Daoy (cell line): ENCODE results near the gene LOC101059915. TPM values are rescaled to one million over a fixed set of nuclear protein-coding genes. Genes with fewer than 3 reads are reported as not detected.
"Not testable (repeated sequence)": the region's sequence is repeated elsewhere in the genome, so short reads cannot be mapped to it uniquely, and the experiment has no call there.

Source experiments
- DNase-seq: peaks from one replicate; pipeline ENCODE4 v3.0.0-alpha.2; 2015; ENCODE audit warnings: low read depth
- total RNA-seq: library from RNA; depleted of rRNA; stranded (reverse); fragments of >200 nt; shearing (Covaris generic); gene quantifications from 2 replicates; pipeline ENCODE4 v1.2.3, GENCODE V29; 2014; rRNA removed

Gene LOC101059915

DNA sequence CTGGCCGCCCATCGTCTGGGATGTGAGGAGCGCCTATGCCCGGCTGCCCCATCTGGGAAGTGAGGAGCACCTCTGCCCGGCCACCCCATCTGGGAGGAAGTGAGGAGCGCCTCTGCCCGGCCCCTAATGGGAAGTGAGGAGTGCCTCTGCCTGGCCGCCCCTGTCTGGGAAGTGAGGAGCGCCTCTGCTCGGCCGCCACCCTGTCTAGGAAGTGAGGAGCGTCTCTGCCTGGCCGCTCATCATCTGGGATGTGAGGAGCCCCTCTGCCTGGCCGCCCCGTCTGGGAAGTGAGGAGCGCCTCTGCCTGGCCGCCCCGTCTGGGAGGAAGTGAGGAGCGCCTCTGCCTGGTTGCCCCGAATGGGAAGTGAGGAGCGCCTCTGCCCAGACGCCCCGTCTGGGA, 8.3 kb downstream of the LOC101059915 start:
- DNase-seq, result not testable (repeated sequence)

- DNase-seq, result not testable (repeated sequence)
Observed at GRCh38 chrX:71676068-71676795, 8.9 kb downstream of the LOC101059915 start.

- not testable (repeated sequence) for DNase-seq
Observed at GRCh38 chrX:71677195-71677594, 9.8 kb downstream of the LOC101059915 start.

- no peak for DNase-seq
Observed at GRCh38 chrX:71679575-71680207, 12.3 kb downstream of the LOC101059915 start.

DNA sequence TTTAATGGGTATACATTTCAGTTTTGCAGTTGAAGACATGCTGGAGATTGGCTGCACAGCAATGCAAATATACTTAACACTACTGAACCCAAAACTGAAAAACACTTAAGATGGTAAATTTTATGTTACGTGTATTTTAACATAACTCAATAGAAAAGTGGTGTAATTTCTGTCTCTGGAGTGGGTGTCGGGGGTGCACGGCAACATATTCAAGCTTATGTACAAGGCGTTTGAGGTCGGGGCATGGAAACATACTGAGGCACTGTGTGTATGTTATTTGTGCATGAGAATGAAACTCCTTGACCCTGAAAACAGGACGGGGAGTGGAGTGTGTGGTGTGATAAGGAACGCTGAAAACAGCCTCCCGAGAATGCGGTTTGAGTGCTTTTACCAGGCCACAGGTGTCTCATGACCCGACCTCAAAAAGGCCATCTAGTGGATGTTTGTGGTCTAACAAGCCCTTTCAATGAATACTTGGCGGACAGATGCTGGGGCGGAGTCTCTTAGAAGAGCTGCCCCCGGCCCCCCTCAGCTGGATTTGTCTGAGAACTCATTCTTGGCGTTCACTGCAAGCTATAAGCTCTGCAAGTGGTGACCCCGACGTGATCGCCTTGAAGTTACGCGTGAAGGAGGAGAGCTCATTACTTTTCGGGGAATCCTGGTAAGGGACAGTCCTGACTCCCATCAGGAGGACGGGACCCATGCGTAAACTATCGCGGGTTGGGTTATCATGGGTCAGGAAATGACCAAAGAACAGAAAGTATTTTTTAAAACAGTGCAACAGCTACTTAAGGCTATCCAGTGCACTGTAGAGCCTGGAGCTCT, 29.5 kb downstream of the LOC101059915 start:
- not testable (repeated sequence) for DNase-seq

GRCh38 chrX:71697466-71698298, 30.3 kb downstream of the LOC101059915 start:
- not testable (repeated sequence) for DNase-seq

GRCh38 chrX:71698299-71699022, 31.1 kb downstream of the LOC101059915 start:
- not testable (repeated sequence) for DNase-seq

DNA sequence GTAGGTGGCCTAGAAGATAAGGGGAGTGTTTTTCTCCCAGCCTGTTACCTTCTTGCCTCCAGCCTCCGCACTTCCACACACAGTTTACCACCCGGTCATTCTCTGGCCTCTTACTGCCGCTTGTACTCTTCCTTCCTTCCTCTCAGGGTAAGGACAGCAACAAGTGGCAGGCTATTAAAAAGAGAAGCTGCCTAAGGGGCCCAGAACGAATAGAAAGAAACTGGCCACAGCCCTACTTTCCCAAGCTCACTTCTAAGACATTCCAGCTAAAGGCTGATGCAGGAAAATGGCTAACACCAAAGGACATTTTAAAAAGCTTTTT, 31.6 kb downstream of the LOC101059915 start:
- DNase-seq, result not testable (repeated sequence)

DNA sequence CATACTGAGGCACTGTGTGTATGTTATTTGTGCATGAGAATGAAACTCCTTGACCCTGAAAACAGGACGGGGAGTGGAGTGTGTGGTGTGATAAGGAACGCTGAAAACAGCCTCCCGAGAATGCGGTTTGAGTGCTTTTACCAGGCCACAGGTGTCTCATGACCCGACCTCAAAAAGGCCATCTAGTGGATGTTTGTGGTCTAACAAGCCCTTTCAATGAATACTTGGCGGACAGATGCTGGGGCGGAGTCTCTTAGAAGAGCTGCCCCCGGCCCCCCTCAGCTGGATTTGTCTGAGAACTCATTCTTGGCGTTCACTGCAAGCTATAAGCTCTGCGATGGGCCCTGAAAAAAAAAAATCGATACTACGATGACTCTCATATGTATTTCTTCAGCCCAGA, 35.5 kb downstream of the LOC101059915 start:
- DNase-seq, result not testable (repeated sequence)

GRCh38 chrX:71714064-71714463, 46.7 kb downstream of the LOC101059915 start:
- not testable (repeated sequence) for DNase-seq

DNA sequence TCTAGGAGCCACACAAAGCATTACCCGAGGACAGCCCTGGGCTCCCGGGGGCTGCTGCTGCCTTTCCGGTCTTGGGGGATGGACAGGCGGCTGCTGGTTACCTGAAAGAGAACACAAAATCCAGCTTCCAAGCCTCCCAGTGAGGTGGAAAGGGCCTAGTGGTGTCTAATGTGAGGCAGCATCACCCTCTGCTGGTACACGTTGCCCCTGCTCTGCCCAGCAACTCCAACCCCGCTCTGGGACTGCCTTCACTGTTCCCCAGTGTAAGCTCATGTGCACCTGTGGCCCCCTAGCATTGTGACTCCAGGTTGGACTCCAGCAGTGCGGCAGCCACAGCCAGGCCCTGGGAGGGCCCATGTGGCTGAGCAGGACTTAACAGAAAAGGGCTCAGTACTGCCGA, 48.2 kb downstream of the LOC101059915 start:
- DNase-seq, result not testable (repeated sequence)

GRCh38 chrX:71716323-71716722, 49.0 kb downstream of the LOC101059915 start:
- DNase-seq, result not testable (repeated sequence)

DNA sequence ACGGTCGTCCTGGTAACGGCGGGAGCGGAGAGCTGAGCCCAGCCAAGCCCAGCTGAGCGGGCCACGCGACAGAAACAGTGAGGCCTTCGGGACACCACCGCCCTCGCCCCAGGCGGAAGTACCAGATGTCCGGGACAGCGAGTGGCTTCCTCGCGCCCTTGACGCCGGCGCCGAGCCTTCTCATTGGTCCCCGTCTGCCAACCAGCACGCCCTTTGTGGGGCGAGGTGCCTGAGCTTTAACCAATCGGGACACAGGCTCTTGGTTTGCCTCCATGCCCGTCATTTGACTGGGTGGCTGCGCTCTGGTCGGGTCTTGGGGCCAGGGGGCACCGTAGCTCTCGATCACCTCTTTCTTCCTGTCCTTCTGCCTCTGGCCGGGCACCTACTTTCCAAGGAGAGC, 50.8 kb downstream of the LOC101059915 start, which contains the start of gene CXorf49:
CXorf49 (minus strand) TSS at position 101 of the 400 bp plus-strand sequence. CDS start 134 bp downstream, outside the sequence.
- not testable (repeated sequence) for DNase-seq

DNA sequence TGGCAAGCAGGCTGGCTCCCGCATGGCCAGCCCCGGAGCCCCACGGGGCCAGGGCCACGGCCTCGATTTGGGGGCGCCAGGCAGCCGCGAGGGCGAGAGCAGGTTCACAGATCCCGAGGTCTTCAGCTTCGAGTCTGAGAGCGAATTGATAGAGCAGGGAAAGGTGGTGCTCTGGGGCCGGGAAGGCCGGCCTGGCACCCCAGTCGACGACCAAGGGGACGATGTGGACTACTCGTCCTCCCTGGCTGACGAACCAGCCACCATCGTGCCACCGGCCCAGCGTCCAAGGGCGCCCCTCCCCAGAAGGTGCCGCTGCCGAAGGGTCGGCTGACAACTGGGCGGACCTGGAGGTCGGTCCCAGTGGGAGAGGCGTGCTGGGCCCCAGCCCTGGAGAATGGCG, 51.8 kb downstream of the LOC101059915 start:
- not testable (repeated sequence) for DNase-seq

DNA sequence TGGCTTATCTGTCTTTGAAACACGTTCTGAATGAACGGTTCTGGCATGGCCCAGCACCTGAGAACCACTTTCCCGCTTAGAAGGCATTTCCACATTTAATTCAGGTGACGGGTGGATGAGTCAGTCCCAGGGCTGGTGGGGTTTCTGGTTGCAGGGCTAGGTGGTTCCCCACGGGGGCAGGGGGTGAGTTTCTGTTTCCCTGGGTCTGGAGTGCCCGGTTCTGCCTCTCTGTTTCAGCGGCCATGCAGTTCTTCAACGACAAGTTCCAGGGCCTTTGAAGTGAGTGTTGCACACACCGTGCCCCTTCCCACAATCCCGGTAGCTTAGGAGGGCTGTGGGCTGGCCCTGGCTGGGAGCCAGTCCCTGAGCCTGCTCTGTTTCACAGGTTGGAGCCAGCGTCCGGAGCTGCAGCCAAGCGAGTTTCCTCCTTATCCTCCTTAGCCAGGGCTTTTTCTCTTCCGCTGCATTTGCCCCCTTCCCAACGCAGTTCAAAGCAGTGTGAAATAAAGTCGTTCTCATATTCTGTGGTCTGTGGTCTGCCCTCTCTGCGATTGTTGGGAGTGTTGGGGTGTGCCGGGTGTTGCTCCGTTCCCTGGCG, 53.0 kb downstream of the LOC101059915 start:
- DNase-seq, result not testable (repeated sequence)

Other genes starting within 250 kb of the LOC101059915 start
- 32.4 and 44.0 TPM in 2 replicates for gene OGT, start 134.4 kb upstream of the LOC101059915 start, total RNA-seq
- 0.03 and 0.29 TPM in 2 replicates for gene GCNA, start 89.1 kb upstream of the LOC101059915 start, total RNA-seq
- not detected in 2 replicates for gene CXCR3, start 49.0 kb upstream of the LOC101059915 start, total RNA-seq
- 0.57 TPM in 1 of 2 replicates, not detected in the other for gene CXorf49, start 50.7 kb downstream of the LOC101059915 start, total RNA-seq
- 0.57 TPM in 1 of 2 replicates, not detected in the other for gene CXorf49B, start 95.8 kb downstream of the LOC101059915 start, total RNA-seq
- gene NHSL2, start 243.3 kb downstream of the LOC101059915 start, total RNA-seq, result 1.4 and 2.3 TPM in 2 replicates